Embryonic facial prominence (tissue), 1 donor: ENCODE measurements around the gene DHRS12.

Experiments used
- DNase-seq: peaks from one replicate; pipeline ENCODE4 v3.0.0-alpha.2; 2016; ENCODE audit errors: extremely low spot score

The DHRS12 gene

DNA sequence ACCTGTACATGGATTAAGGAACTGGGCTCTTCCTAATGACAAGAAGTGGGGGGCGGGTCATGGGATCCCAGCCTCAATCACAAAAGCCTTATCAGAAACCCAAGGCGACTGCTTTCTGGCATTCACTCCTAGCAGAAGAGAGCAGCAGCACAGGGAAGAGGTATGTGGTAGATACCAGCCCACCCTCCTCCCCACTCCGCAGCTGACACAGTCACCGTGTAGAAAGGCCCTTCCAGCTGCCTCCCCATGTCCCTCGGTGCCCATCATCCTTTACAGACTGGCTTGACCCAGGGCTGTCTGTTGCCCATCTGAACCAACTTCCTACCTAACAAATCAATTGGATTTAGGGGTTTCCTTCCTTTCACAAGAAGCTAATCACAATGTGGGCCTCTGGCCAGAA lies 3.1 kb upstream of the DHRS12 start:
- DNase-seq, result no peak

GRCh38 chr13:51806566-51806965 lies 2.6 kb upstream of the DHRS12 start:
- no peak for DNase-seq

DNA sequence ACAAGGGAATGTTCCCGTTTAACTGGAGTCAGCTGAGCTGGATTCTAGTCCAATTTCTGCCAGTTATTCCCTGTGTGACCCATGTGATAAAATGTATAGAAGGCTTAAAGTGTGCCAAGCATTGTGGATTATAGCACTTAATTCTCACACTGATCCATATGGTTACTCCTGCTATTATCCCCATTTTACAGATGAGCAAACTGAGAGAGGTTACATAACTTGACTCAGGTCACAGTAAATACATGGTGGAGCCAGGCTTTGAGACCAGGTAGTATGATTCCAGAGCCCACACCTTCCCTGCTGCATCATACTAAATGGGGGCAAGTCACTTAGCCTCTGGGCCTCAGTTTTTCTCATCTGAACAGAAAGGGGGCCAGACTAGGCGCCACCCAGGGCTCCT lies 2.0 kb upstream of the DHRS12 start:
- DNase-seq, result no peak

DNA sequence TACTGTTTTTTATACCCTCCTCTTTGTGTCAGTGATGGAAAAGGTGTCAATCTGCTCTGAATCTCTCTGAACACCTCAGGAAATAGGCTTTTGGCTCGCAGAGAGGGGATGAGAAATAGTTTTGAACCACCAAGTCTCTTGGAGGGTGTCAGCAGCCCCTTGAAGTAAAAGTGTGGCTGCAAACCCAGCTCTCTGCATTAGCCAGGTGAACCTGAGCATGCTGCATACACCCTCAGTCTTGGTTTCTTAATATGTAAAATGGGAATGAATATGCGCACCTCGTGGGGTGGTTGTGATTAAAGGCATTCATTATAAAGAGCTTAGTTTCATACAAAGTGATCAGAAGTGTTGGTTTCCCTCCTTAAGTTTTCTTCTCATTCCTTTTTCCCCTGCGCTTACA lies 1.4 kb upstream of the DHRS12 start:
- no peak for DNase-seq

DNA sequence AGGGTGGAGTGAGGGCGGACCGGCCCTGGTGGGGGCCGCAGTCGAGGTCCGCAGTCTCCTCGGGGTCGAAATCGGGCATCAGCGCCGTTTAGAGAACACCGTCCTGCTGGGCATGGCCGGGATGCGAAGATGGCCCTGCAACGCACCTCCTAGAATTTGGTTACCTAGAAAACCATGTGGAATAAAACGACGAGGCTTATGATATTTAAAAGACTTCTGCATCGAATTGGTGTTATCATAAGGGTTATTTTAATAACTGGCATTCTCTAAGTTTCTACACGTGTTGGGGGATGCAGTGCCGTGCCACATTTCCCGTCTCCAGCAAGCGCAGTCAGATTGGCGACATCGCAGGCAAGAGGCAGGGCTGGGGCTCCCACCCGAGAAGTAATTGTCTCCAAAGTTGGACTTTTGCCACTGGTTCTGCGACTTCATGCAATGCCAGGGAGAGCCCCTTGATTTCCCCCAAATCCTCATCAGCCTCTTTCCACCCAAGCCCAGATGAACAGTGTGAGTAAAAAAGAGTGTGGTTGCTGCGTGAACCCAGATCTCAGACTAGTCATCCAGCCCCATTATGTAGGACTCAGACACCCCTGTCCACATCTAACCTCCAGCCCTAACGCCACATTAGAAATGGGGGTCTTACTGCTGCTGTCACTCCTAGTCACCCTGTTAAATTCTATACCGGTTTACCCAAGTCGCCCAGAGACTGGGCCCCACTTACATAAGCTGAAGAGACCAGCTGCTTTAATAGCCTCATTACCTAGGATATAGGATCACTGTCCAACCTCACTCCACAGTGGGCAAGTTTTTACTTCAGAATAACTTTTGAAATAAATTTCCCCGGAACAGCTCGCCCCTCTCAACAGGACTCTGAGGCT lies 571 bp upstream of the DHRS12 start:
- DNase-seq, result no peak

GRCh38 chr13:51802631-51803418 lies 1.1 kb downstream of the DHRS12 start:
- DNase-seq, result no peak

GRCh38 chr13:51801631-51802099 lies 2.3 kb downstream of the DHRS12 start:
- DNase-seq, result no peak

DNA sequence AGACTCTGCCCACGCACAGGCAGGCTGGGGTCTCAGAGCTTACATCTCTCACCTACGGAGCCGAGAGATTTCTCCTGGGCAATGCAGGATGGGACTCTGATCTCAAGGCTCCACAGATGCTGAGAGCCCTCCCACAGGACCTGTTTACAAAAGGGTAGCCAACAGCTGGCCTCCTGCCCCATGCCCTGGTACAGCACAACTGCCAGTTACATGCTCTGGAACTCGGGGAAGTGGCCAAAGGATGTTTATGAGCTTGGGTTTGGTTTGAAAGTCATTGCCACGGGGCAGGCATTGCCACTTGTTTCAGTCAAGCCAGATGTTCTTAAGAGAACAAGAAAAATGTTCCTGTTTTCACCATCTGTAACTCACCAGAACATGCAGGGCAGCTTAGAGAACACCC lies 3.5 kb downstream of the DHRS12 start:
- DNase-seq, result no peak

DNA sequence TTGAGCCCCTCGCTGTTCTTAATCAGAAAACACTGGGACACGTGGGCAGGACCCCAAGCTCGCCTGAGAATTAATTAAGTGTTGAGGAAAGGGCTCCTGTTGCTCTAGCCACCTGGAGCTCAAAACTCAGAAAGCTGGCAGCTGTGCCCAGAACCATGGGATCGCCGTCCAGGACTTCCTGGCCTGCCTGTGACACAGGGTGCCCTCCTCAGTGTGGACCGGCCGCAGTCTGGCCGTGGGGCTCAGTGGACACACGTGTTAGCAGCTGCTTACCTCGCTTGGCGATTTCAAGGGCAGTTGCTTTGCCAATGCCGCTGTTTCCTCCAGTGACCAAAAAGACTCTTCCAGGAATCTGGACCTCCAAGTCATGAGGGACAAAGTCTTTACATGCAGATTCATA lies 4.7 kb downstream of the DHRS12 start:
- DNase-seq, result no peak

DNA sequence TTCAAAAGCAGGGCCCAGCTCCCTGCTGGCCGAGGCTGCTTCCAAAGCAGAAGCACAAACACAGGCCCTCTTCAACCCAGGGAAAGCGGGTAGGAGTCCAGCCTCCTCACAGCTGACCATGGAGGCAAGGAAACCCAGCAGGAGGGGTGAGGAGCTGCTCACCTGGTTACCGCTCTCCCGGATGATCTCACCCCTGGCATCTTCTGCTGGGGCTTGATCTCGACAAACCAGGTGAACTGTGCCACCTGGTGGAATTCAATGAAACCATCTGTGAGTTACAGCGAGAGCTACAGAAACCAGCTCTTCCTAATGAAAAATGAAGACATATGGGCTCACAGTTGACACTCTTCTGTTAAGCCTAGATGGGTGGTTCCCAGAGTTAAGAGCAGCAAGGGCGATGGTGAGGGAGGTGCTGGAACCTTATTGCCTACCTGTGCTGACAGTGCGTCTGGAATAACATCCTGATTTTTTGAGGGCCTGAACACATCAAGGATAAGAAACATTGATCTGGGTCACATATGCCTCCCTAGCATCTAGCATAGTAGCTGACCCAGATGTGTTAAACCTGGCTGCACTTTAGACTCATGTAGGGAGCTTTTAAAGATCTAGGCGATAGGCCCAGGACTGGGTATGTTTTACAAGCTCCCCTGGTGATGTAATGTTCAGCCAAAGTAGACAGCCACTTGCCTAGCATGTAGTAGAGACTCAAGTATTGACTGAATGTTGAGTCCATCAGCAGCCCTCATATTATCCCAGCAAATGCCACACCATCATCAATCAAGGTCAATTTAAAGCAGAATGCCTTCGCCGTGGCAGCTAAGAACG lies 6.1 kb downstream of the DHRS12 start:
- peak; percentile 67 for DNase-seq

DNA sequence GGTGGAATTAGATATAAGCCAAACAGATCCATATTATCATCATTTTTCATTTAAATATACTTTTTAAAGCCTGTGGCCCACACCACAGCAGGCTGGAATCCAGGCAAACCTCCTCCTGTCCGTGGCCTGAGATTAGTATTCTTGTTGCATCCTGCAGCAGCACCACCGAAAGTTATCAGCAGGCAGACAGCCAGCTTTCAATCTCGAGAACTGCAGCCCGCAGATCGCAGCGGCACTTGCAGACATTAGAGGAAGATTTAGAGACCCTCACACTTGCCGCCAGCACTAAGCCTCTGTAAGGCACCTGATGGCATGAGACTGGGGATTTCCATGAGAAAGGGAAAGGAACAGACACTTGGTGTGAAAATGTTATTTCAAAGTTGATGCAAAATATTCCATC lies 7.4 kb downstream of the DHRS12 start:
- DNase-seq, result no peak

DNA sequence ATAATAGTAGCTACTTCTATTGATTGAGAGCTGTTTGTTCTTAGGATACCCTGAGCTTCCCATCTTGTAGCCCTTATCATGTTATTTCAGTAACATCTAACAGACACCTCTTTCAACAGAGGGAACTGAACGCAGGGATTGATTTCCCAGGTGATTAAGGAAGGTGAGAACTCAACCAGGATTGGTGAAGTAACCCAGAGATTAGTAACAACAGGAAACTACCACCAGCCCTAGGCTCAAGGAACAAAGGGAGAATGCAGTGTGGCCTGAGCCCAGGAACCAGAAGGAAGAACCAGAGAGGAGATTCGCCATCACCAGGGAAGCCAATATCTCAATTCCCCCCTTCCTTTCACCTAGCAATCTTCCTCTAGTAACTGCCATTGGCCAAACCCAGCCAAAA lies 8.5 kb downstream of the DHRS12 start:
- DNase-seq, result no peak

GRCh38 chr13:51794964-51795363 lies 9.0 kb downstream of the DHRS12 start:
- DNase-seq, result no peak

GRCh38 chr13:51793570-51794271 lies 10.2 kb downstream of the DHRS12 start:
- DNase-seq, result no peak

GRCh38 chr13:51786425-51787265 lies 17.3 kb downstream of the DHRS12 start:
- DNase-seq, result no peak

DNA sequence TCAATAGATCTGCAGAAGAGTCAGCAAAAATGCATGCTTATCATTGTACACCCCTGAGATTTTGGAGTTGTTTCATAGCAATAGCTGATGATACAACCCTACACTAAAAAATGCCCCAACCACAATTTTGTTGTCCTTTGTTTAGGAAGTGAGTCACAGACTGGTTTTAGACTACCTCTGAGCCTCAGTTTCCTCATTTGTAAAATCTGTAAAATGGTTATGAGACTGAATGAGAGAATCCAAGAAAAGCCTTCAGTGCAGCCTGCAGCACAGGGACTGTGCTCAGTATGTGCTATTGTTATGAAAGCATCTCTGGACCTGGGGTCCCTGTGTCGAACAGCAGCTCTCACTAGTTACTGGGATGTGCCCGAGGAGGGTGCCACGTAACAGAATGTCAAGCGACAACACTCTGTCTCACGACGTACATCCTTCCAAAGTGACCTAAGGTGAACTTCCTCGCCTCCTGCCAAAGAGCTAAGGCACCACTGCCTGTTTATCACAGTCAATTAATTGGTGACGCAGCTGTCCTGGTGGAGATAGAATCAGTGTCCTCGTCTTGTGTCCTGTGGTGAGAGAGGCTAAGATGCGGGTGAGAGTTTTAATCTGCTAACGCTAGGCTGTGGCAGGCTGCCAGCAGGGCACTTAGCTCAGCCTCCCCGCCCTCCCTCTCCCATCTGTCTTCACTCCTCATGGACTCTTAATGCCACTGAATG lies 18.1 kb downstream of the DHRS12 start:
- DNase-seq, result no peak

DNA sequence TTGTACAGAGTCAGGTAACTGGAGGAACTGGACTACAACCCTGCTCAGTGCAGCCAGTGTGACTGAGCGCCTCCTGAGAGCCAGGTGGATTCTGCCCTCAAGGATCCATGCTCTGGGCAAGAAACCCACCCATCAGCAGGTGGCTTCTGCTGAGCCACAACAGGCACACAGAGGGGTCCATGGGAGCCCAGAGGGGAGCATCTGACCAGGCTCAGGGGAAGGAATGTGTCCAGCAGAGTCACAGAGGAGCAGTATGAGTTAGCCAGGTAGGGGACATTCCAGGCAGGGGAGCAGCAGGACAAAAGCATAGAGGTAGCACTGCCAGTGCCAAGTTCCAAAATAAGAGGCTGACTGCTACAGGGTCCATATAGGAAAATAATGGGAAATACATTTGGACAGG lies 19.9 kb downstream of the DHRS12 start:
- no peak for DNase-seq

GRCh38 chr13:51783428-51784094 lies 20.4 kb downstream of the DHRS12 start:
- no peak for DNase-seq

DNA sequence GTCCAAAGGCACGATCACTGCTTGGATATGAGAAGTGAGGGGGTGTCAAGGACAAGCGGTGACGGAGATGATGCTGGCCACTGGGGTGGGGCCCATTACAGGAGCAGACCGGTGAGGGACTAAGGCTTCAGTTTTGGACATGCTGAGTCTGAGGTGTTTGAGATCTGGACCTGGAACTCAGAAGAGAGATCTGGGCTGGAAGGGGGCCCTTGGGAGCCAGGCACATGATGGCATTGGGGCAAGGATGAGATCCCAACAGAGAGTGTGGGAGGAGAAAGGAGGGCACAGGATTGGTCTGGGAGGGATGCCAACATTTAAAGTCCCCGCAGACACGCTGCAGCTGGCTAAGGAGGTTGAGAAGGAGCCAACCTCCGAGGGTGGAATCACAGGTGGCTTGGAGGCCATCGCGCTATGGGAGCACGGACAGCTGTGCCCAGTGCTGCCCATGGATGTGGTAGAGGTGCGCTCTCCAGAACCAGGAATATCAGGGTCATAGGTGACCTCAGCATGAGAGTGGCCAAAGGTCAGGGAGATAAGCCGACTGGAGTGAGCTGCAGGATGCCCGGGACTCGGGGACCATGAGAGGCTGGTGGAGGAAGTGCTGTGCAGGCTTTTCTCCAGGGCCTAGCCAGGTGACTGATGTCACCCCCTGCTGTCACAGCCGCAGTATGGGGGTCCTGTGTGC lies 21.8 kb downstream of the DHRS12 start:
- no peak for DNase-seq
